ENCODE results near the gene PCP2. TPM values are rescaled to one million over a fixed set of nuclear protein-coding genes. Genes with fewer than 3 reads are reported as not detected.

Gene PCP2
- total and polyA plus RNA-seq, 2 of the 13 experiments (the other 11 are each of a cell fraction or from before 2014, with no cell fraction given): 0.62 TPM; not detected in 1

DNA sequence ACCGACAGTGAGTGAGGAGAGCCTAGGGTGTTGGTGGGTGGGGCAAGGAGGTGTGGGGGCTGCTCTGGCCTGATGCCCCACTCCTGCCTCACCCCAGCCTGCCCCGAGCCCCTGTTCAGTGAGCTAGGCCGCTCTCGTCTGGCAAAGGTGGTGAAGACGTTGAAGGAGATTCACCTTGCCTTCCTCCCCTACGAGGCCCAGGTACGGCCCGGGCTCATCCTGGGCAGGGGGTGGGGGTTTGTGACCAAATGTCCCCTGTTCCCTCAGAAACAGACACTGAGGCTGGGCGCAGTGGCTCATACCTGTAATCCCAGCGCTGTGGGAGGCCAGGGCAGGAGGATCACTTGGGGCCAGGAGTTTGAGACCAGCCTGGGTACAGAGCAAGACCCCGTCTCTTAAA lies 7.3 kb upstream of the PCP2 start:
- no peak overlapping the region for H3K27ac ChIP-seq (ENCODE audit: extremely low read length, insufficient read depth, low read length)
- ChIA-PET CTCF (ENCODE audit: low intra/inter-chr PET ratio, low total read pairs) (no interaction called here), POLR2A (interaction anchor here (1.0 to 1.2 kb wide), 2 partner anchors 11 to 45 kb away, joined by 4 to 5 read pairs; partner anchors contain the start of gene CAMSAP3)
- in situ Hi-C loops (cut with HindIII; ENCODE audit: extremely low pct_ligation_motif_present, low pct_unique_long_range_greater_than_20kb) (no loop called here), intact Hi-C loops (cut with micrococcal nuclease; ENCODE audit: unreplicated experiment) (no loop called here)
- WGBS (ENCODE audit: low lambda C conversion rate): 98% methylated on average over 9 of the region's 11 CpGs
- H4K20me1 ChIP-seq (ENCODE audit: insufficient read depth, low read length): no peaks in the 10 kb centered on the region; the same call in 1 of the 2 replicates
- H3K79me2 ChIP-seq (ENCODE audit: insufficient read depth, low read length): peaks cover 7% of the 10 kb centered on the region
- H3K4me1 ChIP-seq (ENCODE audit: insufficient read depth, low read length): peaks cover 18% of the 10 kb centered on the region
- ATAC-seq (no peak), DNase-seq (ENCODE audit: low spot score) (no peak), FAIRE-seq (no peak)
- BruUV-seq (replicated peaks): no TSS peak
- H3K9ac ChIP-seq (ENCODE audit: insufficient read depth, low read depth, low read length): no peak overlapping the region
- H3K4me3 ChIP-seq (replicated peaks in 1 of 3; ENCODE audit: insufficient read depth in 1 of 3, low read depth in 2 of 3, low read length in 3 of 3): no peak overlapping the region
- TF ChIP-seq, protein P1, sequence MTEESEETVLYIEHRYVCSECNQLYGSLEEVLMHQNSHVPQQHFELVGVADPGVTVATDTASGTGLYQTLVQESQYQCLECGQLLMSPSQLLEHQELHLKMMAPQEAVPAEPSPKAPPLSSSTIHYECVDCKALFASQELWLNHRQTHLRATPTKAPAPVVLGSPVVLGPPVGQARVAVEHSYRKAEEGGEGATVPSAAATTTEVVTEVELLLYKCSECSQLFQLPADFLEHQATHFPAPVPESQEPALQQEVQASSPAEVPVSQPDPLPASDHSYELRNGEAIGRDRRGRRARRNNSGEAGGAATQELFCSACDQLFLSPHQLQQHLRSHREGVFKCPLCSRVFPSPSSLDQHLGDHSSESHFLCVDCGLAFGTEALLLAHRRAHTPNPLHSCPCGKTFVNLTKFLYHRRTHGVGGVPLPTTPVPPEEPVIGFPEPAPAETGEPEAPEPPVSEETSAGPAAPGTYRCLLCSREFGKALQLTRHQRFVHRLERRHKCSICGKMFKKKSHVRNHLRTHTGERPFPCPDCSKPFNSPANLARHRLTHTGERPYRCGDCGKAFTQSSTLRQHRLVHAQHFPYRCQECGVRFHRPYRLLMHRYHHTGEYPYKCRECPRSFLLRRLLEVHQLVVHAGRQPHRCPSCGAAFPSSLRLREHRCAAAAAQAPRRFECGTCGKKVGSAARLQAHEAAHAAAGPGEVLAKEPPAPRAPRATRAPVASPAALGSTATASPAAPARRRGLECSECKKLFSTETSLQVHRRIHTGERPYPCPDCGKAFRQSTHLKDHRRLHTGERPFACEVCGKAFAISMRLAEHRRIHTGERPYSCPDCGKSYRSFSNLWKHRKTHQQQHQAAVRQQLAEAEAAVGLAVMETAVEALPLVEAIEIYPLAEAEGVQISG (CRISPR knock-in tag; IDR thresholded peaks at IDR 0.05): no peak
- TF ChIP-seq NCOA1 (CRISPR knock-in tag; IDR thresholded peaks at IDR 0.05) (no peak), PREB (CRISPR knock-in tag; IDR thresholded peaks at IDR 0.05) (no peak), GLMP (CRISPR knock-in tag; IDR thresholded peaks at IDR 0.05; ENCODE audit: borderline replicate concordance) (no peak), ZNF672 (CRISPR knock-in tag; IDR thresholded peaks at IDR 0.05) (no peak), ZNF367 (CRISPR knock-in tag; IDR thresholded peaks at IDR 0.05; ENCODE audit: borderline replicate concordance) (no peak), GLI4 (CRISPR knock-in tag; IDR thresholded peaks at IDR 0.05; ENCODE audit: borderline replicate concordance) (no peak), NFKB2 (CRISPR knock-in tag; IDR thresholded peaks at IDR 0.05; ENCODE audit: borderline replicate concordance) (no peak)
- no peaks in the 10 kb centered on the region; a peak in 1 of 5 replicates for H3K27me3 ChIP-seq (ENCODE audit: control insufficient read depth in 1 of 2, insufficient read depth in 2 of 2, low read length in 2 of 2)
- H3K9me3 ChIP-seq (ENCODE audit: low read length): no peaks in the 10 kb centered on the region
- no peak overlapping the region for H3K4me2 ChIP-seq (ENCODE audit: low read depth, low read length)
- no peak overlapping the region for H2AFZ ChIP-seq (ENCODE audit: low read length)
- H3K36me3 ChIP-seq (replicated peaks in 1 of 2; ENCODE audit: control insufficient read depth in 1 of 2, insufficient read depth in 2 of 2, low read length in 2 of 2): no peaks in the 10 kb centered on the region; a peak in 1 of 5 replicates
